Thyroid gland (tissue), 4 donors: ENCODE data around the gene IREB2.
"Not testable (repeated sequence)": the region's sequence is repeated elsewhere in the genome, so short reads cannot be mapped to it uniquely, and the experiment has no call there.

ENCODE experiments used
- POLR2A ChIP-seq, 2 donors: fragments of 450-650 bp; IDR thresholded peaks; one replicate each; pipeline ENCODE4 v1.6.1; 2017; ENCODE audit warnings: antibody characterized with exemption in 2 of 2, mild to moderate bottlenecking in 2 of 2, moderate library complexity in 1 of 2
- TF ChIP-seq, protein P1 (sequence below), 6 experiments: fragments of 200-600 bp in 3 of 6; fragments of 450-650 bp in 3 of 6; sonication (generic) in 3 of 6; IDR thresholded peaks; one replicate each; pipeline ENCODE4 v1.5.1; 2016 to 2019; ENCODE audit warnings: antibody characterized with exemption in 6 of 6, mild to moderate bottlenecking in 2 of 6, inconsistent platforms in 1 of 6, moderate library complexity in 1 of 6

DNA sequence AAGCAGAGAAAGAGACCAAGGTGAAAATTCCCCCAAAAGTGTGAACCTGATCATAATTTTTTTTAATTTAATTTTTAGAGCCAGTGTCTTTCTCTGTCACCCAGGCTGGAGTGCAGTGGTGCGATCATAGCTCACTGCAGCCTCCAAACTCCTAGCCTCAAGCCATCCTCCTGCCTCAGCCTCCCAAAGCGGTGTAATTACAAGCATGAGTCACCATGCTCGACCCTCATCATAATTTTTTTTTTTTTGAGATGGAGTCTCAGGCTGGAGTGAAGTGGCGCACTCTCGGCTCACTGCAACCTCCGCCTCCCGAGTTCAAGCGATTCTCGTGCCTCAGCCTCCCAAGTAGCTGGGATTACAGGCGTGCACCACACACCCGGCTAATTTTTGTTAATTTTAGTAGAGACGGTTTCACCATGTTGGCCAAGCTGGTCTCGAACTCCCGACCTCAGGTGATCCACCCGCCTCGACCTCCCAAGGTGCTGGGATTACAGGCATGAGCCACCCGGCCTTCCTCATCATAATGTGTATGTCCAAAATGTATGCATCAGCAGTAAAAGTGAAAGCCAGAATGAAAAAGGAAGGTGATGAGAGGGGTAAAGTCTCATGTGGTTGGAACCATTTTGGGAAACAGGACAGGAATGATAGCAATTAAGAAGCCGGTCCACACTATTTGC, 101.6 kb downstream of the IREB2 start:
- TF ChIP-seq, protein P1, sequence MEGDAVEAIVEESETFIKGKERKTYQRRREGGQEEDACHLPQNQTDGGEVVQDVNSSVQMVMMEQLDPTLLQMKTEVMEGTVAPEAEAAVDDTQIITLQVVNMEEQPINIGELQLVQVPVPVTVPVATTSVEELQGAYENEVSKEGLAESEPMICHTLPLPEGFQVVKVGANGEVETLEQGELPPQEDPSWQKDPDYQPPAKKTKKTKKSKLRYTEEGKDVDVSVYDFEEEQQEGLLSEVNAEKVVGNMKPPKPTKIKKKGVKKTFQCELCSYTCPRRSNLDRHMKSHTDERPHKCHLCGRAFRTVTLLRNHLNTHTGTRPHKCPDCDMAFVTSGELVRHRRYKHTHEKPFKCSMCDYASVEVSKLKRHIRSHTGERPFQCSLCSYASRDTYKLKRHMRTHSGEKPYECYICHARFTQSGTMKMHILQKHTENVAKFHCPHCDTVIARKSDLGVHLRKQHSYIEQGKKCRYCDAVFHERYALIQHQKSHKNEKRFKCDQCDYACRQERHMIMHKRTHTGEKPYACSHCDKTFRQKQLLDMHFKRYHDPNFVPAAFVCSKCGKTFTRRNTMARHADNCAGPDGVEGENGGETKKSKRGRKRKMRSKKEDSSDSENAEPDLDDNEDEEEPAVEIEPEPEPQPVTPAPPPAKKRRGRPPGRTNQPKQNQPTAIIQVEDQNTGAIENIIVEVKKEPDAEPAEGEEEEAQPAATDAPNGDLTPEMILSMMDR (IDR thresholded peaks at IDR 0.05), result not testable (repeated sequence)
- TF ChIP-seq POLR2A (IDR thresholded peaks at IDR 0.05), result not testable (repeated sequence)
